SK-N-SH (cell line): ENCODE measurements around the gene NDUFB3.
"Not testable (repeated sequence)": the region's sequence is repeated elsewhere in the genome, so short reads cannot be mapped to it uniquely, and the experiment has no call there.

ENCODE experiments used
- CTCF ChIP-seq: fragments of 200-600 bp; sonication (generic); IDR thresholded peaks from 2 replicates; pipeline ENCODE4 v1.6.1; 2017; ENCODE audit warnings: antibody characterized with exemption, mild to moderate bottlenecking, moderate library complexity
- EZH2phosphoT487 ChIP-seq: fragments of 200-600 bp; sonication (generic); IDR thresholded peaks from 2 replicates; pipeline ENCODE4 v1.6.1; 2017; ENCODE audit warnings: low read depth, mixed run types, mild to moderate bottlenecking, antibody characterized with exemption, moderate library complexity, borderline replicate concordance
- PBX3 ChIP-seq: IDR thresholded peaks from 2 replicates; pipeline ENCODE4; 2012
- POLR2AphosphoS5 ChIP-seq: IDR thresholded peaks from 2 replicates; pipeline ENCODE4 v1.6.1; 2012; ENCODE audit warnings: low read depth, low read length
- RCOR1 ChIP-seq: fragments of 150-350 bp; IDR thresholded peaks from 2 replicates; pipeline ENCODE4 v1.6.1; 2017; ENCODE audit warnings: antibody characterized with exemption, low read length

GRCh38 chr2:201043050-201043449 lies 28.8 kb upstream of the NDUFB3 start:
- not testable (repeated sequence) for TF ChIP-seq POLR2AphosphoS5, CTCF, EZH2phosphoT487, RCOR1, PBX3
